Muscle of back (tissue), 11 donors: Measurements from ENCODE around the gene ATP5ME. TPM values are rescaled to one million over a fixed set of nuclear protein-coding genes. Genes with fewer than 3 reads are reported as not detected.
A peak's percentile ranks its signal among the peaks of the same experiment; 100 is the strongest.
"Not testable (repeated sequence)": the region's sequence is repeated elsewhere in the genome, so short reads cannot be mapped to it uniquely, and the experiment has no call there.

Experiments used
- DNase-seq, 3 donors: peaks; one replicate each; pipeline versions ENCODE4 v3.0.0 to v3.0.0-alpha.2; 2013
- polyA plus RNA-seq, 10 donors: library from polyadenylated mRNA; unstranded; fragments of 120-200 nt; gene quantifications; one replicate each; pipeline ENCODE4 v1.2.1, GENCODE V29; 2013; ENCODE audit not compliant: insufficient read length in 10 of 10

The ATP5ME gene
- polyA plus RNA-seq, 10 donors, result 237 to 384 (median 304) TPM

GRCh38 chr4:707929-708630, 34.0 kb upstream of the ATP5ME start:
- no peak for DNase-seq

GRCh38 chr4:706834-707598, 32.9 kb upstream of the ATP5ME start:
- DNase-seq, result no peak

- not testable (repeated sequence) for DNase-seq
Observed at GRCh38 chr4:706083-706633, 32.1 kb upstream of the ATP5ME start.

GRCh38 chr4:705278-706082, 31.4 kb upstream of the ATP5ME start, which contains the start of gene PCGF3:
Gene PCGF3, plus strand, starts transcription at chr4:705832. Its CDS starts 27,849 bp downstream, at chr4:733681.
- peak; percentile 94 to 97 (median 96) for DNase-seq

- no peak for DNase-seq
Observed at GRCh38 chr4:704971-705277, 30.8 kb upstream of the ATP5ME start.

- no peak for DNase-seq
Observed at GRCh38 chr4:704198-704891, 30.3 kb upstream of the ATP5ME start.

GRCh38 chr4:703336-704197, 29.5 kb upstream of the ATP5ME start:
- no peak for DNase-seq

- no peak for DNase-seq
Observed at GRCh38 chr4:702618-703048, 28.6 kb upstream of the ATP5ME start.

- no peak for DNase-seq
Observed at GRCh38 chr4:700587-701264, 26.6 kb upstream of the ATP5ME start.

GRCh38 chr4:699816-700580, 25.9 kb upstream of the ATP5ME start:
- no peak for DNase-seq

- DNase-seq, result not testable (repeated sequence)
Observed at GRCh38 chr4:694341-694940, 20.4 kb upstream of the ATP5ME start.

GRCh38 chr4:692771-693554, 18.9 kb upstream of the ATP5ME start:
- no peak for DNase-seq

- no peak for DNase-seq
Observed at GRCh38 chr4:689723-690122, 15.6 kb upstream of the ATP5ME start.

GRCh38 chr4:688854-689681, 15.0 kb upstream of the ATP5ME start, which contains the start of gene SLC49A3:
Gene SLC49A3, minus strand, starts transcription at chr4:689151. Its CDS starts 24 bp downstream, at chr4:689127.
- peak in 1 of 3 donors; percentile 67 for DNase-seq

GRCh38 chr4:687971-688853, 14.1 kb upstream of the ATP5ME start:
- DNase-seq, result no peak
